Left colon (tissue), 2 donors: Measurements from ENCODE around the gene P3H2. TPM values are rescaled to one million over a fixed set of nuclear protein-coding genes. Genes with fewer than 3 reads are reported as not detected.
A peak's percentile ranks its signal among the peaks of the same experiment; 100 is the strongest.

Experiments used
- ATAC-seq: fragments of 200-7000 bp; cut with Tn5 transposase; one replicate; pipeline ENCODE4 v1.9.1; 2020; ENCODE audit warnings: mild to moderate bottlenecking, moderate library complexity
- DNase-seq, 2 donors: peaks; one replicate each; pipeline ENCODE4 v3.0.0-alpha.2; 2020
- intact Hi-C, 2 donors: fragments of 100-400 bp; cut with DNase I in 1 of 2; cut with micrococcal nuclease in 1 of 2; formaldehyde crosslinking; loops; one replicate each; pipeline versions ENCODE4 v1.11.2 to v1.14.0; 2022; cut with DNase I, micrococcal nuclease
- total RNA-seq, 2 donors: library from RNA; stranded (reverse); fragmentation: NEBNext Ultra II Directional; extraction: Animal tissue kit (Norgen Biotek cat#: 25700); gene quantifications; one replicate each; pipeline ENCODE4 v1.2.1, GENCODE V29; 2021
- donor health status: DM: no; HTN: no; CAD: no.
- donor health status: DM: yes; HTN: yes; CAD: no.

Gene P3H2
- total RNA-seq, 2 donors from 2014 or later, result 39.5 to 46.4 TPM

DNA sequence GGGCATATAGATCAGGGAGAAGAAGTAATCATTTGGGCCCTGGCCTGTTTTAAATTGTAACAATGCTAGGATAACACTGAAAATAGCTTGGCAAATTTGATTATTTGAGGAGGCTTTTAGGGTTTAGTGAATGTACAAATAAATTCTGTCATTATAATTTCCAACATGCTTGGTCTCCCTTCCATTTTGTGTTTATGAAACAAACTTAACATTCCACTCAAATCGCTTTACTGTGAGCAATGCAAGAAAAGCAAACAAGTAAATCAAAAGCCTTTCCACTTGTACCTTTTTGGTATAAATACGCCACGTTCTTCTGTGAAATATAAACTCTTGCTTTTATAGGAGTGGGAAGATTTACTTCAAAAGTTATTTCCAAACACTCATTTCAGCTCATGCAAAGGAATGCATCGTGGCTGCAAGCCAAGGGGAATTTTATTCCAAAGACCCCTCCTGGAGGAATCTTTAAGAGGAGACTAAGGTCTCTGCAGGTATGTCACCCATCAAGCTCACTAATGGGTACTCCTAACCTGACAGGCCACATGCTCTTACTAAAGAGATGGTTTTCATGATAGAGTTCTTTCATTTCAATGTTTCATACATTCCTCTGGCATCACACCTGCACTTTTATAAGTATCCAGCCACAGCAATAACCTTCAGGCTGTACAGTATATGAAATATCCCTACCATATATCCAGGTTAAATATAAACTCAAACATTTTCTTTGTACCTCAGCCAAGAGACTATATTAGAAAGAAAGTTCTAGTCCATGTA is 115.2 kb downstream of the P3H2 start:
- ATAC-seq, result peak; percentile 96
- intact Hi-C loops, result no loop called here
- no peak for DNase-seq

DNA sequence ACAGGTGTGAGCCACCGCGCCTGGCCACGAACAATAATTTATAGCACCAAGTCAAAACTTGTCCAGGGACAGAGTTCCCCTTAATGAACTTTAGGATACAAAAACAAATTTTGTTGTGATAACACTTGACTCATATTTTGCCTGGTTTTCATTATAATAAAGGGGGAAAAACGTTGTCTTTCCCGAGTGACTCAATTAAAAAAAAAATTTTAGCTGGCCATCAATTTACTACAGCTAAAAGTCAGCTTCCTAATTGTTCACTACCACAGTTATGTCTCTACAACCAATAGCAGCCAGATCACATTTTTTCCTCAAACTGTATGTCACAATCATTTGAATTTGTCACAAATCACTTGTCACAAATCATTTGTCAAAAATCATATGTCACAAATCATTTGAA is 116.0 kb downstream of the P3H2 start:
- DNase-seq (no peak), ATAC-seq (no peak)
- intact Hi-C loops, result no loop called here

DNA sequence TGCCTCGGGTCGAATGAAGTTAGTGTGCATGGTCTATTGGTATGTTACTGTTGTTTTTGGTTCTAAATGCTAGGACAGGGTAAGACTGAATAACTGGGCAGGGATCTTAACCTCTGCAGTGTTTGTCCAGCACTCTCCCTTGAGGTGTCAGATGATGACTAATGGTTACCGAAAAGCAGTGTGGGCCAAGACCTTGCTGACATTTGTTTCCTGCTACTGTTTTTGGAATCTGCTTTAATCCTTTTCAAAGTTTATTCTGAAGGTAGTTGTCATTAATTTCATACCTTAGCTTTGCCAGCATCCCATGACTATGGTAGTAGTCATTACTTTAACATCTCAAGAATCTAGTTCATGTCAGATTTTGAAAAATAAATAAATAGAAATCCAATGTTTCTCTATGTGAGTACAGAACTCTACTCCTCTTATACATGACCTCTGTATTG is 117.0 kb downstream of the P3H2 start:
- ATAC-seq, result no peak
- intact Hi-C loops, result no loop called here
- DNase-seq, result no peak

DNA sequence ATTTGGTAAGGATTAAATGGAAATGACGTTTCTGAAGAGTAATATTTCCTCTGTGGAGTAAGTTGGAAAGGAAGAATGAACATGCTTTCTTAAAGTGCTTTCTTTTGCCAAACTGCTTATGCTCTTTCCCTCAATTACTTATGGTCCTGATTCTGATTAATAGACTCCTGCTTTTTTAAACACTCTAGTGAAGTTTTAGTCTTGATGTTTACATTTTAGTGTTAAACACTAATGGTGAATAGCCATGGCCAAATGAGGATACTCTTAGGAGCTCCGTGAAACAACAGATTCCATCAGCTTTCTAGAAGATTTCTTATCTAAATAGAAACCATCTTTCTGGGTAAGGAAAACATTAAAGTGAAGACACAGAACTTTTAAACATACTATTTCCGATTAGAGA is 117.6 kb downstream of the P3H2 start:
- intact Hi-C loops, result no loop called here
- DNase-seq, result no peak
- no peak for ATAC-seq

DNA sequence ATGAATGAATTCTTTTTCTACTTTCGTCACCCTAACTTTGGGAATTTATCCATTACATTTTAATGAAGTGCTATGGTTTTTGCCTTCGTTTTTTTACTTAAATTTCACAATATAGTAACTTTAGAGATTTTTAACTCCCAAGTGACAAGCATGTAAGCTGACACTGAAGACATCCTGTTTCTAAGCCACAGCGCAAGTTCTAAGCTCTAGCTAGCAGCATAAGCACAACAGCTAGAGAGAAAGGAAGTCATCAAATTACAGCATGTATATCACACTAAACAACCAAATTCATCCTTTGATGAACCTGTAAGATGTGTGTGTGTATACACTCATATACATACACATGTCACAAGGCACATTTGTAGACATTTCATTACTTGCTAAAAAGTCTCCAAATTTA is 119.3 kb downstream of the P3H2 start:
- DNase-seq (no peak), ATAC-seq (no peak)
- intact Hi-C loops, result no loop called here

DNA sequence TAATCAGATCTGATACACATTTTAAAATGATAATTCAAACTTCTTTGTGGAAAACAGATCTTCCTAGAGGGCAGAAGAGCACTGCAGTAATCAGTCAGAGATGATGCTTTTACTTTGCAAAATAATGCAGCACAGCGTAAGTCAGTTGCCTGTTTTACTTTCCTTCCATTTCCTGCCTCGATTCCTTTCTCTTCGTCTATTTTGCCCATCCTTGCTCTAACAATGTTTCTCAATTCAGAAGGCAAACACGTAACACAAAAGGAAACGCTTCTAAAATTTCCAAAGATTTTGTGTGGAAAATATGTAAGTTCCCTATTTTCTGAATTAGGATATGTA is 119.9 kb downstream of the P3H2 start:
- no peak for DNase-seq
- no peak for ATAC-seq
- intact Hi-C loops, result no loop called here

DNA sequence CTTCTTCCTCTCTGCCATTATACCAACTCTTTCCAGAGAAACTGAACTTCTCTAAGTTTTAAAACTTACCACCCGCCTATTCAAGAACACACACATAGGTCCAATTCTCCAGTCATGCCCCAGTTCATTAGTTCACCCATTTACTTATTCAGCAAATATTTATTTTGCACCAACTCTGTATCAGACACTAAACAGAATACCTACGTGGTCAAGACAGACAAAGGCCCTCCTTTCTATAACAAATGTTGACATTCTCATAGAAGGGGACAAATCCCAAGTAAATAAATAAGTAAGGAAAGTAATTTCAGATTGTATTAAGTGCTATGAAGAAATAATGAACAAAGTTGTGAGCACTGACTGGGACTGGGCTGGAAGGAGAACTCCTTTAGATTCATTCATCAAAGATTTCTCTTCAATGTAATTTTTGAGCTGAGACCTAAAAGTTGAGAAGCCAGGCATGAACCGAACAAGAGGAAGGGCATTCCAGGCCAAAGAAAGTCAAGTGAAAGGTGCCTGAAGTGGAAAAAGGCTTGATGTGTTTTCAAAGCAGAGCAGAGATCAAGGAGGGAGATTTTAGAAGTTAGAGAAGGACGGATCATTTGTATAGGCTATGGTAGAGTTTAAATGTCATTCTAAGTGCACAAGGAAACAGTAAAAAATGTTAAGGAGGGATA is 120.4 kb downstream of the P3H2 start:
- intact Hi-C loops, result no loop called here
- ATAC-seq, result no peak

DNA sequence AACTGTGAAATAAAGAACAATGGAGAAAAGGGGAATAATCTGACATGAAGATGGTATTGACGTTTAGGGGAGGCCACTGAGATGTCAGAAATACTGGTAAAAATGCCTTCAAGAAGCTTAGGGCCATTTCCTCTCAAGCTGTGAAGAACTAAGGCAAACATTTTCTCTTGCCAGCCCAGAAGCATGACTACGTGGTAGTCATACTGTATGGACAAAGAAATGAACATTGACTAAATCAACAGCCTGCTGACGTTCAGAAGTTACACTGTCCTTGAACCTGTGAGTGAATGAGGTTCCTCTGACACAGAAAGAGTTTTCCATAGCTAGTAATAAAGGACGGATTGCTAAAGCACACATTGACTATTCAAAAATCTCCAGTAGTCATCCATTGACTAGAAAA is 121.0 kb downstream of the P3H2 start:
- intact Hi-C loops, result no loop called here
- DNase-seq (no peak), ATAC-seq (no peak)

More for the DNA sequence above, 120.4 kb downstream of the P3H2 start:
- no peak for DNase-seq

DNA sequence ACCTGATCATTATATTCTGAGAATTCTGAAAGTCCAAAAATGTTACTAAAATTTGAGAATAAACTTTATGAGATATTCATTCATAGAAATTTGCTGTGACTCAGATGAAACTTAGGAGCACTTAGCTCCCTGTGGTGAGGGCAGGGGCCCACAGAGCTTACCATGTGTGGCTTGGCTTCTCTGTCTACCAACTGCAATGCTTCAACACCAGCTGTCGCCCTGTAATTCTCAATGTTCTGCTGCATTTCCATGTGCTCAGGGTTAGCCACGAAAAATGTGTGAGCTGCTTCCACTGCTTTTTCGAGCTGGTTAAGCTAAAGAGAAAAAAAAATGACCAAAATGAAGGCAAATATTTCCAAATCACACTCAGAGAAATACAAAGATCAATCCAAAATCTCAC is 125.6 kb downstream of the P3H2 start:
- intact Hi-C loops, result no loop called here
- no peak for ATAC-seq
- DNase-seq, result no peak

DNA sequence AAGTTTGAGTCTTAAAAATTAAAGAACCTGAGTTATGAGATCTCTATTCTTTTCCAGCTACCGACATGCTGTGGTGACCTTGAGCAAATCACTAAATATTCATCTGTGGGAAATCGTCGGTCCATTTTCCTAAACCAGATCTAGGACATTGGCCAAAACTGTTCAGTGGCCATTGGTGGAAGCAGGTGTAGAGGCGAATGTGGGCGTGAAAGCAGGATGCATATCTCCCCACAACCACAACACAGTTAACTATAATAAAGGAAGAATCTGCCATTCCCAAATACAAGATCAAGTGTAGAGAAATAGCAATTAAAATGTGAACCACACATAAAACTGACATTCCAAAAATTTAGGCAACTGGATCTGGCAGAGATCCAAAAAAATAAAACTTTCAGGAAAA is 129.9 kb downstream of the P3H2 start:
- intact Hi-C loops, result no loop called here
- no peak for DNase-seq
- no peak for ATAC-seq

DNA sequence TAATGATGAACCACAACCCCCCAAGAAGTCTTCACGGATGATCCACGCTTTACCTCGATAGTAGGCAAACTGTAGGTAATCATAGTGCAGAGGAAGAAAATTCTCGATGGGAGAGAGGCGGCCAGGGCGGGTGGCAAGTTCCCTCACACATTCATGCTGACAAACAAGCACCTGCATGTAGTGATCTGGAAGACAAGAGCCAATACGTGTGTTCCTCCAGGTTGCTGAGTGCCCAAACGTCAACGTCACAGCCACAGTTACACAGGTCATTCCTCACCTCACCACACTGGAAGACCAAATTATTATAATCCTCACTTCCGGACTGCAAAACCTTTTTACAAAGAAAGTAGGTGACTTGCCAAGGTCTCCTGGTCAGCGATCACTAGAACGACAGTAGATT is 131.8 kb downstream of the P3H2 start:
- ATAC-seq, result no peak
- intact Hi-C loops, result no loop called here
- DNase-seq, result no peak

DNA sequence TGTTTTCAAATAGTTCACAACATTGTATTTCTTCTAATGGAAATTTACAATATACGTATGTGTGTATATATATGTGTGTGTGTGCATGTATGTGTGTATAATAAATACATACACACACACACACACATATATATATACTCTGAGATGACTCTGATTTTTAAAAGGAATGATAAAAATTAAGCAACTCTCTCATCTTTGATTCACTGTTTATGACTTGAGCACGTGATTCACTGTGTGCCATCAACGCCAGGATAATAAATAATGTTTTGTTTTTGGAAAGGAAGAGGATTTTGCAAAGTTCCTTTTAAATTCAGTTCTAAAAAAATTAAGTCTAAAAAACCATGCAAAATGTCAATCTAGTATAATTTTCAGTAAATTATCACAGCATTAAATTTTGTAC is 132.4 kb downstream of the P3H2 start:
- intact Hi-C loops, result no loop called here
- no peak for DNase-seq
- ATAC-seq, result no peak

DNA sequence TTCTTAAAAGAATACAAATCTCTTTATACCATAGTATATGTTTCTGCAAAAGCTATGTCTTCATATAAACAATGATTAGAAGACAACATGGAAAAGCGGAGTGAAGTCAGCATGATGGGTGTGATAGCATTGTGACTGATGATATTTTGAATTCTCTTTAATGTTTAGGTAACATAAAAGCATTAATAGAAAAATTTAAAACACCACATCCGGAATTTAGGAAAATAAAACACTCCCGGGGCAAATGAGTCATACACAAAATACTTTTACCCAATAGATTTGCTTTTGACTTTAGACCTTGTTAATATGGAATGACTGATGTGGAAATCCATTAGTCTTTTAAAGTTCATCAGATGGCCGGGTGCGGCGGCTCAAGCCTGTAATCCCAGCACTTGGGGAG is 134.7 kb downstream of the P3H2 start:
- ATAC-seq, result no peak
- intact Hi-C loops, result no loop called here

DNA sequence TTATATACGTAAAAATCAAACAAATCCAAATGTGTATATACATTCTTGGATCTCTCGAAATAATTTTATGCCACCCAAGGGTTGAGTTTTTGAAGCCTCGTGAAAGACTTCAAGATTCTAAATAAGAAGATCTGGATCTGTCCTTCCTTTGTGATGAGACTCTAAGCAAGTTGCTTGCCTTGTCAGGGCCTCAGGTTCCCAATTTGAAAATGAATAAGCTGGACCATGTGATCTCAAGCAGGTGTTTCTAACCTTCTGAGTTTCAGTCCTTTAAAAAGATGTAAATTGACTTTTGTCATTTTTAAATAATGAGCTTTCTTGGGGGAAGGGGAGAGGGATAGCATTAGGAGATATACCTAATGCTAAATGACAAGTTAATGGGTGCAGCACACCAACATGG is 137.1 kb downstream of the P3H2 start:
- ATAC-seq (no peak), DNase-seq (no peak)
- intact Hi-C loops, result no loop called here

More for the DNA sequence above, 134.7 kb downstream of the P3H2 start:
- DNase-seq, result no peak

DNA sequence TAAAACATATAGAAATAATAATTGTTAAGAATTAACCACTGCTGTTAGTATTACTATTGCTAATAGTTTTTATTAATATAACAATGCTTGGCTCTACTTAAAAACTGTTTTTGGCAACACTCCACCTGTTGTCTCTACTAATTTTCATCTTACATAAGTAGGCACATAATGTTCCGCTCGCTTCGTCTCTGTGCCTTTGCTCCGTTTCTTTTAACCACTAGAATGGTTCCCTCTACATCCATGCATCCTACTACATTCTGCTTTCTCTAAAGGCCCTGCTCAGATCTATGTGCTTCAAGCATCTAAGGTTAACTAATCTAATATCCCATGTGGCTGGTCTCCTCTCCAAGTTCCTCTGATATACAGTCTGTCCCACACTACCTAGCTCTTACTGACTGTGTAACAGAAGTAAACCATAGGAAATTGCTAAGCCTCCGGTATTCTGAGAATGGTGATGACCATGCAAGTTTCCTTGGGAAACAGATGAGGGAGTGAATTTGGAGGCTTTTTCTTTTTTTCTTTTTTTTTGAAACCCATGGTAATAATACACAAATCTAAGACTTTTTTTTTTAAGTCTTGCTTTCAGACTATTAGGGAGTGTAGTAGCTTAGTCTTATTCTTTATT is 138.3 kb downstream of the P3H2 start:
- ATAC-seq (no peak), DNase-seq (no peak)
- intact Hi-C loops, result no loop called here

DNA sequence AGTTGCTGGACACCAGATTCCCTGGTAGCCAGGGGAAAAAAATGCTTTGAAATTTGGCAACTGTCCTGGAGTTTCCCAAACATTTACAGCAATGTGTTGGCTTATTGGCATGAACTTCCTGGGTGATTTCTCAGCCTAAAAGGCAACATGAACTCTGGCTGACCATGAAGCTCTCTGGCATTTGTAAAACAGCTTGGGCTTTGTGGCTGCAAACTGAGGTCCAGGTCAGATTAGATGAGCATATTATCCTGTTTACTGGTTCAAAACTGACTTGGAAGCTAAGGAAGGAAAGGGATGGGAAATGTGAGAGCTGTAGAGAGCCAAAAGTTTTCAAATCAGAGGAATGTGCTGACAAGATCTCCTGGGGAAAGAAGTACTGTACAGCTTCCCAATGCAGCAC is 139.0 kb downstream of the P3H2 start:
- DNase-seq, result no peak
- intact Hi-C loops, result no loop called here
- ATAC-seq, result no peak

DNA sequence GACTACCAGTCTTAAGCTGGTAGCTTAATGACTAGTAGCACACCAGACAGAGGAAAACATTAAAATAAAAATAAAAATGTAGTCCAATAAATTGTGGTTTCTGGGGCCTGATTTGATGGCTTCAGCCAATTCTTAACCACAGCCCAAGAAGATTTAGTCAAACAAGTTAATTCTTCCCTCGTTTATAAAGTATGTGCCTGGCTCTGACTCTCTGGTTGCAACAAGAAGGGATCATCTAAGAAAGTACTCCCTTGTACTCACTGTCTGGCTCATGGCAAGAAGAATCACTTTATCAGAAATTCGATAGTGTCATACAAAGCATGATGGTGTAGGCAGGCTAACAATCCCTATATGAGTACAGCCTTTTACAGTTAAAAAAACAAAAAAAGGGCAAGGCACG is 141.9 kb downstream of the P3H2 start:
- no peak for ATAC-seq
- DNase-seq, result no peak
- intact Hi-C loops, result no loop called here

DNA sequence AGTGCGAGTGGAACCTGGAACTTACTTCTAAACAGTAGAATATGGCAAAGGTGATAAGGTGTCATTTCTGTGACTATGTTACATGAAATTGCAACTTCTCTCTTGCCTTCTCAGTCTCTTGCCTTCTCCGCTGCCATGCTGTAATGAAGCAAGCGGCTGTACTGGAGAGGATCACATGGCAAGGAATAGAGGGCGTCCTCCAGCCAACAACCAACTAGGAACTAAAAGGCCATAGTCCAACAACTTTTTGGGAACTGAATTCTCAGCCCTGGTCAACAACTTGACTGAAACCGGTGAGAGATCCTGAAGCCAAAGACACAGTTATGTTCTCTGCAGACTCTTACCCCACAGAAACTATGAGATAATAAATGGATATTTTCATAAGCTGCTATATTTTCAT is 143.5 kb downstream of the P3H2 start:
- ATAC-seq, result no peak

DNA sequence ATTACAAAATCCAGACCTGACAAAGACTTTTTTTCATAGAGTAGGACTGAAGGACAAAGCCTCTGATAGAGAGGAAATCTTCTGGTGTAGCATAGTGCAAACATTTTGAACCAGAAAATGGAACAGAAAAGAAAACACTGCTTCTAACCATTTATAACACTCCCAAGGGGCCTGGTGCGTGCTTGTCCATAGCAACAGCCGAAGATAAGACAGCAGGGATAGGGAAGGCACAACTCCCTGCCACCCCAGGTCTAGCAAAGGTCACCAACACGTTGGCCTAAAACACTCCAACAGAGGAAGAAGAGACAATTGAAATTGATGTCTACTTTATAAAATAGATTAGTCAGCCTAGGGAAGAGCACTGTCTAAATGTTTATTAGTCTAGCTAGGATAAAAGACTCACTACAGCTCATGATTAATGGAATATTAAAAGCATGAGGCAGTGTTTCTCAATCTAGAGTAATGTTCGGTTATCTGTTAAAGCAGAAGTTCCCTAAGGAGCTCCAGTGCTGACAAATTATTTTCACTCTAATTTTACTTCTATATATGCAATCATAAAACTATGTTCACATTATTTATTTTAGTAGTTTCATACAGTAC is 145.2 kb downstream of the P3H2 start:
- intact Hi-C loops, result no loop called here
- DNase-seq, result no peak
- no peak for ATAC-seq

More for the DNA sequence above, 143.5 kb downstream of the P3H2 start:
- intact Hi-C loops, result no loop called here
- no peak for DNase-seq

DNA sequence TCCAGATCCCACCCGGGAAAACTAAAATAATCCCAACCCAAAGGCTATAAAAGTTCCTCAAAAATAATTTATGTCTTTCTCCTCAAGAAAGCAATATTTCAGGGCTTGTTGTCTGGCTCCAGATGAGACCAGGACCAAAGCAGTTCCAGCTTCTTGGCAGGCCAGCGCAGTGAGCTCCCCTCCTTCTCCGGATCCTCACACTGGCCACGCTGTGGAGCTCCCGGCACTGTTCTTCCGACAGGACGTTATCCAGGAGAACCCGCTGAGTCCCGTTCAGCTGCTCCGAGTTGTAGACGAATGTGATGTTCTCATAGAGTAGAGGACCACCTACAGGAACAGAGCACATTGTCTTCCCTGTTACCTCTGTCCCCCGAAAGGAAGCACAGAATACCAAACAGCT is 146.3 kb downstream of the P3H2 start:
- intact Hi-C loops, result no loop called here
- ATAC-seq (no peak), DNase-seq (no peak)
